IMR-90 (cell line): ENCODE measurements around the gene HORMAD2. TPM values are rescaled to one million over a fixed set of nuclear protein-coding genes. Genes with fewer than 3 reads are reported as not detected.

Experiments
- ATAC-seq: fragments of 200-7000 bp; cut with Tn5 transposase; 2 replicates; pipeline ENCODE4 v1.9.1; 2020; ENCODE audit warnings: low read depth, mild to moderate bottlenecking, moderate library complexity
- BruUV-seq: library from RNA; stranded (reverse); fragments of 400-500 nt; replicated peaks from 2 replicates; lab custom pipeline; 2021; lab: Mats Ljungman, UMichigan
- CTCF ChIA-PET: fragments of 300-600 bp; formaldehyde crosslinking; extraction: SDS; loops from one replicate; lab custom pipeline; 2021; ENCODE audit warnings: antibody characterized with exemption; lab: Yijun Ruan, JAX
- POLR2A ChIA-PET: fragments of 300-600 bp; sonication (Branson Sonifier 250); formaldehyde crosslinking; loops from one replicate; lab custom pipeline; 2022; ENCODE audit warnings: antibody characterized with exemption; ENCODE audit not compliant: unreplicated experiment; lab: Charles Lee
- DNase-seq: peaks from one replicate; pipeline ENCODE4 v3.0.0; 2013
- H2AFZ ChIP-seq: replicated peaks from 2 replicates; pipeline ENCODE3; 2013; ENCODE audit warnings: low read length, mild to moderate bottlenecking; ENCODE audit not compliant: poor library complexity
- H2AK5ac ChIP-seq: 2 replicates; pipeline ENCODE4 v1.6.1; 2013; ENCODE audit warnings: low read depth, low read length, inconsistent platforms
- H2AK9ac ChIP-seq: replicated peaks from 2 replicates; pipeline ENCODE3; 2013; ENCODE audit warnings: mild to moderate bottlenecking, low read depth, low read length, moderate library complexity; ENCODE audit not compliant: poor library complexity
- H2BK120ac ChIP-seq: 2 replicates; pipeline ENCODE4 v1.6.1; 2013; ENCODE audit warnings: low read depth, low read length, inconsistent platforms
- H2BK15ac ChIP-seq: 3 replicates; pipeline ENCODE4 v1.6.1; 2013; ENCODE audit warnings: low read depth, low read length, inconsistent platforms
- H2BK20ac ChIP-seq: 2 replicates; pipeline ENCODE4 v1.6.1; 2013; ENCODE audit warnings: low read depth, mild to moderate bottlenecking, inconsistent platforms, low read length, moderate library complexity
- H2BK5ac ChIP-seq: 2 replicates; pipeline ENCODE4 v1.6.1; 2013; ENCODE audit warnings: mild to moderate bottlenecking, low read depth, low read length, inconsistent platforms; ENCODE audit not compliant: poor library complexity, severe bottlenecking
- H3K14ac ChIP-seq: replicated peaks from 2 replicates; pipeline ENCODE4 v1.6.1; 2013; ENCODE audit warnings: low read depth, low read length, inconsistent platforms
- H3K18ac ChIP-seq: 2 replicates; pipeline ENCODE4 v1.6.1; 2013; ENCODE audit warnings: low read depth, low read length, control low read depth
- H3K23ac ChIP-seq: 2 replicates; pipeline ENCODE4 v1.6.1; 2013; ENCODE audit warnings: low read depth, low read length, inconsistent platforms
- H3K27ac ChIP-seq: 2 replicates; pipeline ENCODE4 v1.5.1; 2013; ENCODE audit warnings: mild to moderate bottlenecking, control low read depth, low read length; ENCODE audit not compliant: insufficient read depth
- H3K27me3 ChIP-seq: 2 replicates; pipeline ENCODE4 v1.6.1; 2013; ENCODE audit warnings: low read length; ENCODE audit not compliant: control insufficient read depth, insufficient read depth
- H3K36me3 ChIP-seq: 2 replicates; pipeline ENCODE4 v1.6.1; 2013; ENCODE audit warnings: low read length, mixed read lengths; ENCODE audit not compliant: control insufficient read depth, insufficient read depth
- H3K4ac ChIP-seq: 2 replicates; pipeline ENCODE4 v1.6.1; 2013; ENCODE audit warnings: low read depth, low read length, inconsistent platforms
- H3K4me1 ChIP-seq: 2 replicates; pipeline ENCODE4 v1.6.1; 2013; ENCODE audit warnings: low read length, mixed read lengths; ENCODE audit not compliant: control insufficient read depth, insufficient read depth
- H3K4me2 ChIP-seq: 2 replicates; pipeline ENCODE4 v1.6.1; 2013; ENCODE audit warnings: low read depth, mild to moderate bottlenecking, control low read depth, low read length, moderate library complexity
- H3K4me3 ChIP-seq: 2 replicates; pipeline ENCODE4 v1.5.1; 2013; ENCODE audit warnings: low read depth, mild to moderate bottlenecking, control low read depth, low read length, moderate library complexity; ENCODE audit not compliant: insufficient read depth
- H3K56ac ChIP-seq: 2 replicates; pipeline ENCODE4 v1.6.1; 2013; ENCODE audit warnings: low read length, inconsistent platforms; ENCODE audit not compliant: insufficient read depth; ENCODE audit errors: extremely low read depth
- H3K79me1 ChIP-seq, 2 experiments: 2 replicates each; pipeline ENCODE4 v1.6.1; 2013; ENCODE audit warnings: low read length in 2 of 2, inconsistent platforms in 1 of 2, low read depth in 1 of 2
- H3K9ac ChIP-seq: 2 replicates; pipeline ENCODE4 v1.6.1; 2013; ENCODE audit warnings: low read depth, low read length, control low read depth
- H3K9me1 ChIP-seq: 2 replicates; pipeline ENCODE4 v1.6.1; 2013; ENCODE audit warnings: low read length, inconsistent platforms; ENCODE audit not compliant: insufficient read depth
- H3K9me3 ChIP-seq: 2 replicates; pipeline ENCODE4 v1.6.1; 2013; ENCODE audit warnings: low read length; ENCODE audit not compliant: control insufficient read depth, insufficient read depth
- H4K20me1 ChIP-seq: 2 replicates; pipeline ENCODE4 v1.6.1; 2013; ENCODE audit warnings: low read length, inconsistent platforms; ENCODE audit not compliant: insufficient read depth
- H4K5ac ChIP-seq: 2 replicates; pipeline ENCODE4 v1.6.1; 2013; ENCODE audit warnings: mild to moderate bottlenecking, low read depth, low read length, control low read depth
- H4K8ac ChIP-seq, 2 experiments: 2 replicates each; pipeline ENCODE4 v1.6.1; 2013; ENCODE audit warnings: low read depth in 2 of 2, low read length in 2 of 2, control low read depth in 1 of 2, inconsistent platforms in 1 of 2
- H4K91ac ChIP-seq: 2 replicates; pipeline ENCODE4 v1.6.1; 2013; ENCODE audit warnings: low read depth, low read length, inconsistent platforms; ENCODE audit not compliant: insufficient read depth
- BHLHE40 ChIP-seq: fragments of 150-350 bp; IDR thresholded peaks from 2 replicates; pipeline ENCODE4 v1.6.1; 2016; ENCODE audit warnings: mild to moderate bottlenecking, low read depth, low read length
- CEBPB ChIP-seq: IDR thresholded peaks from 2 replicates; pipeline ENCODE4 v1.6.1; 2012; ENCODE audit warnings: low read depth, low read length, improper control_type of control experiment
- FOS ChIP-seq: fragments of 150-350 bp; IDR thresholded peaks from 2 replicates; pipeline ENCODE4 v1.6.1; 2016; ENCODE audit warnings: low read depth, low read length
- MAZ ChIP-seq: IDR thresholded peaks from 2 replicates; pipeline ENCODE4 v1.6.1; 2012; ENCODE audit warnings: low read depth, mild to moderate bottlenecking, low read length, improper control_type of control experiment, moderate library complexity, borderline replicate concordance
- MXI1 ChIP-seq: IDR thresholded peaks from 2 replicates; pipeline ENCODE4 v1.6.1; 2012; ENCODE audit warnings: low read depth, mild to moderate bottlenecking, low read length, moderate library complexity, borderline replicate concordance
- RCOR1 ChIP-seq: IDR thresholded peaks from 2 replicates; pipeline ENCODE4 v1.6.1; 2012; ENCODE audit warnings: mild to moderate bottlenecking, low read length, improper control_type of control experiment; ENCODE audit not compliant: insufficient replicate concordance
- WGBS, 2 experiments: methylation state at CpG; one replicate each; pipeline versions ENCODE4 v1.1.5 to v1.1.7; 2013; ENCODE audit warnings: missing lambda C conversion rate in 2 of 2; ENCODE audit not compliant: insufficient read length in 1 of 2; ENCODE audit errors: extremely low coverage in 2 of 2; 5-methylcytosine and 5-hydroxymethylcytosine counted together
- dilution Hi-C: fragments of 300-500 bp; cut with HindIII; formaldehyde crosslinking; loops from one replicate; pipeline ENCODE4 v1.14.3; 2018; ENCODE audit warnings: low sequenced_read_pairs; ENCODE audit not compliant: unreplicated experiment
- in situ Hi-C: fragments of 300-500 bp; cut with MboI; formaldehyde crosslinking; loops from 3 replicates; pipeline ENCODE4 v1.14.3; 2019; ENCODE audit warnings: low sequenced_read_pairs, inconsistent platforms, mixed read lengths
- intact Hi-C: fragments of 100-400 bp; cut with micrococcal nuclease; formaldehyde crosslinking; loops from 2 replicates; pipeline ENCODE4 v1.10.0; 2022
- polyA plus RNA-seq, 3 experiments: library from polyadenylated mRNA; depleted of rRNA; stranded (reverse); fragments of >200 nt; gene quantifications; 2 replicates each; pipeline ENCODE4 v1.2.3, GENCODE V29; 2012; ENCODE audit warnings: low replicate concordance in 1 of 3
- total RNA-seq: library from RNA; depleted of rRNA; stranded (reverse); fragments of >200 nt; gene quantifications from 2 replicates; pipeline ENCODE4 v1.2.3, GENCODE V29; 2012

The HORMAD2 gene
- total and polyA plus RNA-seq, 2 of the 4 experiments (the other 2 are of a cell fraction): not detected

DNA sequence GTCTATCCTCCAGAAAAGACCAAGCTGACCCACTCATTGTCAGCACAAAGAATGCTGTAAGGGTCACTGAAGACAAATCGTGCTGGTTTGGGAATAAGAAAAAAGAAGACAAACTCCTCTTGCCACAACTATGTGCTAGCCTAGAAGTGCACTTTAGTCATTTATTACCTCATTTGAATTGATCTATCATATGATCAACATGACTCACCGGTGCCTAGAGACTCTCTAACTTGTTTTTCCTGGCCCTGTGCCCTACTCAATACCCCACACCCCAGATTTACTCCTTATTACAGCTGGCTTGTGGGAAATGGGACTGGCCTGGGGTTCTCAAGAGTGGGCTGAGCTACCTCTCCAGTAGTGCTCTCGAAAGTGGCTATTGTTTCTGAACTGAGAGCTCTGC lies 35.9 kb upstream of the HORMAD2 start:
- H2BK15ac ChIP-seq: no peak overlapping the region
- no peak overlapping the region for H3K4me2 ChIP-seq
- no peaks in the 10 kb centered on the region for H3K27me3 ChIP-seq
- no peak overlapping the region for H2AFZ ChIP-seq
- ATAC-seq (peak; percentile 73), DNase-seq (peak; percentile 93)
- no peak overlapping the region for H4K91ac ChIP-seq
- H4K5ac ChIP-seq: no peak overlapping the region
- peaks cover 4% of the 10 kb centered on the region; the same call in 1 of the 2 replicates for H3K4me1 ChIP-seq
- no peak for TF ChIP-seq RCOR1
- TF ChIP-seq FOS: peak; percentile 67; the same call in 1 of the 2 replicates
- TF ChIP-seq BHLHE40: 0 out of 2 replicates have a peak, but pooled peaks have one; percentile 8
- peak; percentile 21; the same call in 1 of the 2 replicates for TF ChIP-seq CEBPB
- no peak for TF ChIP-seq MXI1
- TF ChIP-seq MAZ: no peak
- no peak overlapping the region for H3K4me3 ChIP-seq
- in situ Hi-C loops: no loop called here
- H4K8ac ChIP-seq: no peak overlapping the region
- dilution Hi-C loops: loop anchor here (25.0 kb wide), 1 partner anchor 357 kb away; no protein-coding TSS in a partner anchor
- ChIA-PET POLR2A (no interaction called here), CTCF (no interaction called here)
- peaks cover 5% of the 10 kb centered on the region for H3K9me1 ChIP-seq
- no peaks in the 10 kb centered on the region for H3K36me3 ChIP-seq
- BruUV-seq: no TSS peak
- H3K9ac ChIP-seq: no peak overlapping the region
- no peak overlapping the region for H2AK5ac ChIP-seq
- no CpG with 5 or more reads among the region's 3 CpGs for WGBS, 2 experiments
- H3K27ac ChIP-seq: no peak overlapping the region
- H3K79me1 ChIP-seq: no peaks in the 10 kb centered on the region
- H2AK9ac ChIP-seq: no peak overlapping the region
- no peaks in the 10 kb centered on the region for H3K9me3 ChIP-seq
- H3K4ac ChIP-seq: no peak overlapping the region
- H3K14ac ChIP-seq: peak overlapping the region; percentile 26; the same call in 1 of the 2 replicates
- H2BK20ac ChIP-seq: no peak overlapping the region
- H4K20me1 ChIP-seq: no peaks in the 10 kb centered on the region
- H2BK5ac ChIP-seq: no peak overlapping the region
- no peak overlapping the region for H2BK120ac ChIP-seq
- no peak overlapping the region for H3K23ac ChIP-seq
- no peak overlapping the region for H3K18ac ChIP-seq
- intact Hi-C loops: no loop called here
- no peak overlapping the region for H3K56ac ChIP-seq
